Mesenteric fat pad (tissue), 1 donor: ENCODE results near the gene MOB3B. TPM values are rescaled to one million over a fixed set of nuclear protein-coding genes. Genes with fewer than 3 reads are reported as not detected.

ENCODE experiments used
- DNase-seq: peaks from one replicate; pipeline ENCODE4 v3.0.0-alpha.2; 2020; ENCODE audit warnings: low spot score
- total RNA-seq: library from RNA; stranded (reverse); fragmentation: NEBNext Ultra II Directional; extraction: Animal tissue kit (Norgen Biotek cat#: 25700); gene quantifications from one replicate; pipeline ENCODE4 v1.2.1, GENCODE V29; 2021
- donor health status: DM: yes; HTN: yes; CAD: no.

MOB3B gene
- total RNA-seq, 1 donor from 2014 or later: 3.8 TPM

DNA sequence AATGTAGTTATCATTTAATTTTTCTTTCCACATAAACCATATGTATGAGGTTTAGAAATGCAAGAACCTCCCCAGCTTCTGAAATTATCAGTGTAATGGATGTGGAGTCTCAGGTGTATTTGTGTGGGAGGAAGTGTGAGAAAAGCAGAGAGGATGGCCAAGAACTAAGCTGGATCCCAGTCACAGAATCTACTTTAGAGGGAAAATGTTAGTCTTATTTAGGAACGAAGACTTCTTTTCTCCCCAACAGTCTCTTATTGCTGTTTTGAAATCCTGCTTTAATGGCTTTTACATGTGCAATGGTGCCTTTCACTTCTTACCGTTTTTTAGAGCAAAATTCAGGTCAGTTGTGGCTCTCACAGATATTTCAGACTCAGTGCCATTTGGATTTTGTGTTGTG, 235.6 kb downstream of the MOB3B start:
- no peak for DNase-seq

DNA sequence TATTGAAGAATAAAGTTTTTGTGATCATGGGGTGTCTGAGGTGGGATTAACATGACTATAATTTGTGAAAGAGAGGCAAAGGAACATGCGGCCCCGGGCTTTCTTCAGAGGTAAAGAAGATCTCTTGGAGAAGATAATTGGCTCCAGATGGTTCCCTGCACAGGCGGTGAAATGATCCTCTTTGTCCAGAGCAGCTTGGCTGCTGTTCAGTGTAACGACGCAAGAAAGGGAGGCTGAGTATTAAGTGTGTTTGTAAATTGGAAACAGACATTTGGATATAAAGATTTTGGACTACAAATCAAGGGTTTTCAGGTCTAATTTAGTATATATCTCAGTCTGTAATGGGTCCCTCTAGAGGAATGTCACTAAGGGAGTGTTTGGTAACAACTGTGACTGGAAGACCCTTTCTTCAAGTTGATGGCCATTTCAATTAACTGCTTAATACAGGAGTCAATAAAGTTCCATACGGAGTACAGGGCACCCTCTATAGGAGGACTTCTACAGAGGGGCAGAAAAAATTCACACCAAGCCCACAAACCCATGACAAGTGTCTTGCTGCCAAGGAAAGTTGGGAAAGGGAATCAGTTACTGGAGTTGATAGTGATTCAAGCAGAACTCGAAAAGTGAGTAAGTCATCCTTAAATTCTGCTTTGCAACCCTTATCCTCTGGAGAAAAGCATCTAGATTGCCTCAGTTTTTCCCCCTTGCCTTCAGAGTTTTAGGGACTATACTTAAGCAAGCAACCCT, 236.8 kb downstream of the MOB3B start:
- no peak for DNase-seq

DNA sequence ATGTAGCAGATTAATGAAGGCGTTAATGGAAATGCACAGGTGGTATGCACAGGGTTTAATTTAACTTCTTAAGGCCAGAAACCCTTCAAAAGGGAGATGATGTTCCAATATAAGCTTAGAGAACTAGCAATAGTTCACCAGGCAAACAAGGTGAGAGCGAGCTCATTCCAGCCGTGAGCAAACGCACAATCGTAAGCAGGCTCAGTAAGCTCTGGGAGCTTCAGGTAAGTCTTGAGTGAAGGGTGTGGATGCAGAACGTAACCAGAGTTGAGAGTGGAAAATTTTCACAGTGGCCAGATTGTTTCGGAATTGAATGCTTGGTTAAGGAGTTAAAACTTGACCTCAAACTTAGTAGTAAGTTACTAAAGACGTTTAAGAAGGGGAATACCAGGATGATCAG, 238.3 kb downstream of the MOB3B start:
- no peak for DNase-seq

DNA sequence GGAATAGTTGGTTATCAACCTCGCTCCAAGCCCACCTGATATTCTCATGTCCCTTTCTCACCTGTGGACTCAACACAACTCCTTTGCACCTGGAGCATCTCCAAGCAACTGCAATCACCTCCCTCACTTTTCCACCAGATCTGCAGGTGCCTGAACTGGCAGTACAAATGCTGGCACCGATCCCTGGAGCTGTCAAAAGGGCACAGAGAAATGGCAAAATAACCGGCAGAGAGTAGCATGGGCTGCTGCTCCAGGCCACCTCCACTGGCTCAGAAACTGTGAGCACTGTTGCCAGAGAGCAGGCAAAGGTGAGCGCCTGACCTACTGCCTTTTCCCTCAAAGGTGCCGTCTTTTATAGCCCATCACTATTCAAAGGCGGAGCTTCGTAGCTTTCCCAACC, 247.3 kb downstream of the MOB3B start:
- no peak for DNase-seq

DNA sequence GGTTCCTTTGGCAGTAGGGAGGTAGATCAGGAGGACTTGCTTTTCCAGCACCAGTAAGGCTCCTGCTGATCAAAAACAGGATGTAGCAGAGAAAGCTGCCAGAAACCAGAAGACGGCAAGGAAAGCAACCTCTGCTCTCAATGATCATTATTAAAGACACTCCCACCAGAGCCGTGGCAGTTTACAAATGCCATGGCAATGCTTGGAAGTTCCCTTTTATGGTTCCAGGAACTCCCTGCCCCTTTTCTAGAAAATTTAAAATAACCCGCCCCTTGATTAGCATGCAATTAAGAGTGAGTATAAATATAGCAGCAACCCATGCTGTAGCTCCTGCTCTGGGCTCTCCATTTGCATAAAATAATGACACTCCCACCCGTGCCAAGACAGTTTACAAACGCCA, 248.8 kb downstream of the MOB3B start:
- DNase-seq: no peak

DNA sequence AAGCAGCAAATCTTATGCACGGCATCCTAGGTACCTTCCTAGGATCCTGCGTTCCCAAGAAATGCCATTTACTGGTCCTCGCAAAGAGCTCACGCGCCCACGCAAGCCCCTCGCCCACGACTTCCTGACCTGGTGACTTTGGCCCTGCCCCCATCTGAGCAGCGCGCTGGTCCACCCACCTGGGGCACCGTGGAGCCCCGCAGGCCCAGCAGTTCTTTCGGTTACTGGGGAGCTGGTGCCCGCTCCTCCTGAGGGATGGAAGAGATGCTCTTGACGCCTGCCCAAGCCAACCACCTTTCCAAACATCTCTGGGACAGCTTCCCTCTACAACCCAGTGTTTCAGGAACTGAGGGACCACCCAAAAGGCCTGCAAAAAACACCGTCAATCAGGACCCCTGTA, 249.4 kb downstream of the MOB3B start:
- DNase-seq: no peak

DNA sequence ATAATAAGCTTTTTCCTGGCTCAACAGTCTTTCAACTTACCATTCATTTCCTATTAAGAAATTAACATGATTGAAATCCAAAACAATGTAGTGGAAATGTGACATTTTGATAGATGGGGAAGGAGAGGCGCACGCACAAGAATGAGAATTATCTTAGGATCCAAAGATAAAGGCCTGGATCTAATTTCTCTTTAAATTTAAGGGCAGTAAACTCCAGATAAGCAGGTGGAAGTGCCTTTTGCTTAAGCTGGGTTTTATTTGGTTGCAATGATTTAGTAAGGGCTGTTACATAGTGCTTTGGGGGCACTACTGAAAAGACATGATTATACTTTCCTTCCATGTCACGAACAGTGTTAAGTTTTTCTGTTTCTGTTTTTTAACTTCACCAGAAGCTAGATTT, 250.0 kb downstream of the MOB3B start:
- no peak for DNase-seq

DNA sequence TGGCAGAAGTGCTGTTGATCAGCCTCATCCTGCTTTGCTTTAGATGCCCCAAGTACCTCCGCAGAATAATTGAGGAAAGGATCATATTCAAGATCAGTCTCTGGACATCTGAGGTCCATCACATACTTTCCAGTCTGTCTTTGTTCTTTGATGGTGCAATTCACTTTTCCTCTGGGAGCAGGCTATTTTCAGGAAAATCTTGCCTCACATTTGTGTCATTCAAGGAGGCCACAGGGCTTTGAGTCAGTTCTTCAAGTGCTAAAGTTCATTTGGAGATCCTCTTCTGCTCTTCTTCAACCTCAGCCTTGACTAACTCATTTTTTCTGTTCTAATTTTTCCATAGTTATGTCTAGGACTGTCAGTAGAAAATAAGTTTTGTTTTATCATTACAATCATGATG, 251.2 kb downstream of the MOB3B start:
- no peak for DNase-seq

DNA sequence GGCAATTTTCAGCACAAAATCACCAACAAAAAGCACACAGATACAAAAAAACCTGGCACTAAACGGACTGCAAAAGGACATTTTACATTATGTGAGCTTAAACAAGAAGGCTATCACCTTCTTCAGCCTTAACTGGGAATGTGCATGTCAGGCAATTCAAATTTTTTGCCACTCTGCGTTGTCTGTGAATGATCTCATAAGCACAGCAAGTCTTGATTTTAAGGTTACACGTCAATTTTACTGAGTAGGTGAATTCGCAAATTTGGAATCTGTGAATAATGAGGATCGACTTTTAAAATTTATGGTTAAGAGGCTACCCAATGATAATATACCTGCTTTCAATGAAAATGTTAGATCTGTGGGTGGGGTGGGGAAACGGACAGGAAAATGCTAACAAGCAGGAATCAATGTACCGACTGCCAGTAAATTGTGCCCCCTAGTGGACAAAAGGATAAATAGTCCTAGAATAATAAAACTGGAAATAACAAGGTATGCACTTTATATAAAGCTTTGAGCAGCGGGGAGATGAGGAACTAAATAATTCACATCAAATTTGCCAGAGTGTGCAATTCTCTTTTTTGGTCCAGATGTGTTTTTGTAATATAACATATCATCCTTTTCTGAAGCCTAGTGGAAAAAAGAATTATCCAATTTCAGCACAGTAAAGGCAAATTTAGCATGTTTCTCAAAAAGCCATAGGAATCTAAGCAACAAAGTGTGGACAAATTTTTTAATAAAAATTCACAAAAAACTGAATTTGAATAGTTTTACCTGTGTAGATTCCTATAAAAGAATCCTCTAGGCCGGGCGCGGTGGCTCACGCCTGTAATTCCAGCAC, 253.2 kb downstream of the MOB3B start:
- no peak for DNase-seq

Other genes starting within 250 kb of the MOB3B start
- not detected for gene EQTN, start 232.7 kb downstream of the MOB3B start, total RNA-seq
- gene IFNK, start 5.5 kb downstream of the MOB3B start, total RNA-seq: not detected
- 24.6 TPM for gene C9orf72, start 43.7 kb upstream of the MOB3B start, total RNA-seq